ENCODE measurements around the gene SH3PXD2A.

- TF ChIP-seq CTCF (IDR thresholded peaks at IDR 0.05): no peak
- TF ChIP-seq POLR2A (IDR thresholded peaks at IDR 0.05): no peak
These were observed 27.1 kb upstream of the SH3PXD2A start for GRCh38 chr10:103882285-103883007.
